Tongue (tissue), 2 donors: ENCODE data around the gene VWA8. TPM values are rescaled to one million over a fixed set of nuclear protein-coding genes. Genes with fewer than 3 reads are reported as not detected.
"Not testable (repeated sequence)": the region's sequence is repeated elsewhere in the genome, so short reads cannot be mapped to it uniquely, and the experiment has no call there.

Source experiments
- DNase-seq: peaks from one replicate; pipeline ENCODE4 v3.0.0-alpha.2; 2015
- total RNA-seq: library from RNA; depleted of rRNA; stranded (reverse); fragments of >200 nt; gene quantifications from one replicate; pipeline ENCODE4 v1.2.3, GENCODE V29; 2014

Gene VWA8
- total RNA-seq, 1 donor from 2014 or later = 43.3 TPM

GRCh38 chr13:41580345-41580744 is 380.6 kb downstream of the VWA8 start:
- no peak for DNase-seq

- no peak for DNase-seq
Observed at GRCh38 chr13:41579881-41580280, 381.0 kb downstream of the VWA8 start.

- DNase-seq = no peak
Observed at GRCh38 chr13:41579168-41579567, 381.7 kb downstream of the VWA8 start.

- DNase-seq = no peak
Observed at GRCh38 chr13:41578371-41578770, 382.5 kb downstream of the VWA8 start.

GRCh38 chr13:41577436-41577835 is 383.5 kb downstream of the VWA8 start:
- peak; percentile 62 for DNase-seq

- not testable (repeated sequence) for DNase-seq
Observed at GRCh38 chr13:41573640-41574039, 387.3 kb downstream of the VWA8 start.

GRCh38 chr13:41571817-41572340 is 389.0 kb downstream of the VWA8 start:
- not testable (repeated sequence) for DNase-seq

- peak; percentile 61 for DNase-seq
Observed at GRCh38 chr13:41568972-41569351, 391.9 kb downstream of the VWA8 start.

- peak; percentile 46 for DNase-seq
Observed at GRCh38 chr13:41568143-41568971, 392.6 kb downstream of the VWA8 start.

GRCh38 chr13:41567363-41567762 is 393.5 kb downstream of the VWA8 start:
- no peak for DNase-seq

- no peak for DNase-seq
Observed at GRCh38 chr13:41565846-41566245, 395.1 kb downstream of the VWA8 start.

- peak; percentile 73 for DNase-seq
Observed at GRCh38 chr13:41565216-41565615, 395.7 kb downstream of the VWA8 start.

GRCh38 chr13:41563984-41564365 is 396.9 kb downstream of the VWA8 start:
- DNase-seq = no peak

GRCh38 chr13:41563341-41563983 is 397.4 kb downstream of the VWA8 start:
- peak; percentile 40 for DNase-seq

- DNase-seq = peak; percentile 30
Observed at GRCh38 chr13:41562541-41563178, 398.2 kb downstream of the VWA8 start.

- peak; percentile 91 for DNase-seq
Observed at GRCh38 chr13:41562083-41562482, 398.8 kb downstream of the VWA8 start.

GRCh38 chr13:41561170-41561569 is 399.7 kb downstream of the VWA8 start:
- no peak for DNase-seq

- DNase-seq = no peak
Observed at GRCh38 chr13:41558781-41559560, 401.9 kb downstream of the VWA8 start.

- no peak for DNase-seq
Observed at GRCh38 chr13:41557719-41558118, 403.2 kb downstream of the VWA8 start.

GRCh38 chr13:41554626-41555386 is 406.1 kb downstream of the VWA8 start:
- DNase-seq = no peak

- no peak for DNase-seq
Observed at GRCh38 chr13:41554180-41554579, 406.7 kb downstream of the VWA8 start.
